GM21526 (cell line): Measurements from ENCODE around the gene AKTIP.
"Not testable (repeated sequence)": the region's sequence is repeated elsewhere in the genome, so short reads cannot be mapped to it uniquely, and the experiment has no call there.

ENCODE experiments used
- ATAC-seq: cut with Tn5 transposase; IDR thresholded peaks from one replicate; pipeline ENCODE4 v1.9.1; 2021; ENCODE audit warnings: moderate library complexity; ENCODE audit not compliant: unreplicated experiment, low FRiP score

AKTIP gene

GRCh38 chr16:53502331-53503269 is at the start of gene AKTIP:
AKTIP (minus strand) TSS chr16:53503209; CDS start chr16:53500259, 2,950 bp downstream.
- ATAC-seq, result peak; percentile 30

GRCh38 chr16:53549970-53550690 is 47.1 kb upstream of the AKTIP start:
- peak; percentile 80 for ATAC-seq

- no peak for ATAC-seq
These were observed 44.0 kb upstream of the AKTIP start for GRCh38 chr16:53546988-53547391.

- no peak for ATAC-seq
These were observed 42.4 kb upstream of the AKTIP start for GRCh38 chr16:53545433-53545832.

GRCh38 chr16:53542283-53542682 is 39.3 kb upstream of the AKTIP start:
- no peak for ATAC-seq

- ATAC-seq, result no peak
These were observed 38.3 kb upstream of the AKTIP start for GRCh38 chr16:53541326-53541725.

GRCh38 chr16:53539759-53540718 is 37.0 kb upstream of the AKTIP start:
- ATAC-seq, result not testable (repeated sequence)

GRCh38 chr16:53539346-53539745 is 36.3 kb upstream of the AKTIP start:
- not testable (repeated sequence) for ATAC-seq

GRCh38 chr16:53537626-53538025 is 34.6 kb upstream of the AKTIP start:
- ATAC-seq, result no peak

- ATAC-seq, result no peak
These were observed 31.2 kb upstream of the AKTIP start for GRCh38 chr16:53534206-53534605.

- ATAC-seq, result no peak
These were observed 27.7 kb upstream of the AKTIP start for GRCh38 chr16:53530741-53531140.

GRCh38 chr16:53530046-53530445 is 27.0 kb upstream of the AKTIP start:
- no peak for ATAC-seq

GRCh38 chr16:53529513-53529912 is 26.5 kb upstream of the AKTIP start:
- no peak for ATAC-seq

- ATAC-seq, result no peak
These were observed 25.8 kb upstream of the AKTIP start for GRCh38 chr16:53528797-53529196.

- no peak for ATAC-seq
These were observed 21.1 kb upstream of the AKTIP start for GRCh38 chr16:53523971-53524548.

GRCh38 chr16:53523126-53523804 is 20.3 kb upstream of the AKTIP start:
- ATAC-seq, result no peak

- no peak for ATAC-seq
These were observed 16.5 kb upstream of the AKTIP start for GRCh38 chr16:53519417-53520091.

- ATAC-seq, result peak; percentile 96
These were observed 15.8 kb upstream of the AKTIP start for GRCh38 chr16:53518550-53519416.
